Measurements from ENCODE around the gene ECT2.
"Not testable (repeated sequence)": the region's sequence is repeated elsewhere in the genome, so short reads cannot be mapped to it uniquely, and the experiment has no call there.

Gene ECT2, protein sequence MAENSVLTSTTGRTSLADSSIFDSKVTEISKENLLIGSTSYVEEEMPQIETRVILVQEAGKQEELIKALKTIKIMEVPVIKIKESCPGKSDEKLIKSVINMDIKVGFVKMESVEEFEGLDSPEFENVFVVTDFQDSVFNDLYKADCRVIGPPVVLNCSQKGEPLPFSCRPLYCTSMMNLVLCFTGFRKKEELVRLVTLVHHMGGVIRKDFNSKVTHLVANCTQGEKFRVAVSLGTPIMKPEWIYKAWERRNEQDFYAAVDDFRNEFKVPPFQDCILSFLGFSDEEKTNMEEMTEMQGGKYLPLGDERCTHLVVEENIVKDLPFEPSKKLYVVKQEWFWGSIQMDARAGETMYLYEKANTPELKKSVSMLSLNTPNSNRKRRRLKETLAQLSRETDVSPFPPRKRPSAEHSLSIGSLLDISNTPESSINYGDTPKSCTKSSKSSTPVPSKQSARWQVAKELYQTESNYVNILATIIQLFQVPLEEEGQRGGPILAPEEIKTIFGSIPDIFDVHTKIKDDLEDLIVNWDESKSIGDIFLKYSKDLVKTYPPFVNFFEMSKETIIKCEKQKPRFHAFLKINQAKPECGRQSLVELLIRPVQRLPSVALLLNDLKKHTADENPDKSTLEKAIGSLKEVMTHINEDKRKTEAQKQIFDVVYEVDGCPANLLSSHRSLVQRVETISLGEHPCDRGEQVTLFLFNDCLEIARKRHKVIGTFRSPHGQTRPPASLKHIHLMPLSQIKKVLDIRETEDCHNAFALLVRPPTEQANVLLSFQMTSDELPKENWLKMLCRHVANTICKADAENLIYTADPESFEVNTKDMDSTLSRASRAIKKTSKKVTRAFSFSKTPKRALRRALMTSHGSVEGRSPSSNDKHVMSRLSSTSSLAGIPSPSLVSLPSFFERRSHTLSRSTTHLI

DNA sequence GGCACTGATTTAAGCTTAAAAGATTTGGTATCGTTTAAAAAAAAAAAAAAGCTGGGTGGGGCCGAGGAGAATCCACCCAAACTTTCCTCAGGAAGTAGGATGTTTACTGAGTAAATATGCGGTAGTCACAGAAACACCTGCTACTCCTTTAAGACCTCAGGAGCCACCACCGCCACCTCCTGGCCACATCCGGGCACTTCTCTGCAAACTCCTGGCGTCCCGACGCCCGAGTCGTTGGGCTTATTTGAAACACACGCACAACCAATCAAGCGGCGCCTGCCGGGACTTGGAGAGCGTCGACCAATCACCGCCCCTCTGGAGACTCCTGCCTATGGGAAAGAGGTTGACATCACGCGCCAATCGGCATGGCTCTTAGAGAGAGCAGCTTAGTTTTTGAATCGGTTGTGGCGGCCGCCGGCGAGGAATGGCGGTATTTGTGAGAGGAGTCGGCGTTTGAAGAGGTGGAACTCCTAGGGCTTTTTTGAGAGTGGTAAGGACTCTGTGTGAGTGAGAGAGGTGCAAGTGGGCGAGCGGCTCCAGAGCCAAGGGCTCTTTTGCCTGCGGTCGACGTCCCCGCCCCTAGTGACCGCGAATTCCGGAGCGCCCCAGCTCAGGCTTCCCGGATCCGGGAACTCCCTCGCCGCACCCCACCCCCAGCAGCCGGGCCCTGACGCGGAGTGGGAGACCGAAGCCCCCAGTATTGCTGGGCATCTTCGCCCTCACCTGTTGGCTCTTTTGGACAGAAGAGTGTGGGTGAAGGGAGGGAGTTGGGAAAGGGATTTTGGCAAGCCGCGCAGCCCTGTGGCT, at the start of gene ECT2:
Gene ECT2, plus strand, starts transcription at position 359 of the 807 bp plus-strand sequence. CDS start 3,805 bp downstream, outside the sequence.
- peak; percentile 94 to 97 (median 96) for DNase-seq (ENCODE audit: low read depth in 2 of 3, low spot score in 1 of 3)

DNA sequence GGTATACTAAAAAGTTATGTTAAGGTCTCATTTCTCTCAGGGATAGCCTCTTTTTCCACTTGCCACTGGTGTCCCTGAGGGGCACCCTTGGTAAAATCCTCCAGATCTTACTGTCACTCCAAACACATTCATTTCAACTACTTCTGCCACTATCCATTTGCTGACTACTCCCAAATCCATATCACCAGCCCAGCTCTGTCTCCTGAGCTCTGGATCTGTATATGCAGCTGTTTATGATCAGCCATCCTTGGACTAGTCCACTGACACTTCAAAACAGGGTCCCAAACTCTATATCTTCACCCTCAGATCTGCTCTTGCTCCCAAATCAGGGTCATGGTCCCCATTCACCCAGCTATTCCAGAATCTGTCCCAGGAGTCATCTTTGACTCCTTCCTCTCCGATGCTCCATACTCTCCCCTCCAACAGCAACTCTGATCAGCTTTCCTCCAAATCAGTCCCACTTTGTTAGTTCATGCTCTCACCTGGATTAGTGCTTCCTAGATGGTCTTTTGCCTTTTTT, 49.5 kb upstream of the ECT2 start:
- no peak for DNase-seq (ENCODE audit: low read depth in 2 of 3, low spot score in 1 of 3)

DNA sequence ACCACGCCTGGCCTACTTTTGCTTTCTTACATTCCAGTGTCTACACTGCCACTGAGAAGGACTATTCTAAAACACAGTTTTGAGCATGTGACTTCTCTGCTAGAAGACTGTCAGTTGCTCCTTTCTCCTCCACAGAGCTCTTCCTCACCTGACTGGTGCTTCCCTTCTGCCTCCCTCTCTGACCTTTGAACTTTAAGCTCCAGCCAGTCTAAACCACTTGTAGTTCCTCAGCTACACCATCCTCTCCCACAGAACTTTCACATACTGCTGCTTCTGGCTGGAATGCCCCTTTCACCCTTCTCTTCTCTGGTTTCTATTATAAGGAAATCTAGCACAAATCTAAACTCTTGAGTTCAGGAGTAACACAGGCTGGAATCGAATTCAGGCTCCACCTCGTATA, 48.8 kb upstream of the ECT2 start:
- DNase-seq (ENCODE audit: low read depth in 2 of 3, low spot score in 1 of 3), result no peak

DNA sequence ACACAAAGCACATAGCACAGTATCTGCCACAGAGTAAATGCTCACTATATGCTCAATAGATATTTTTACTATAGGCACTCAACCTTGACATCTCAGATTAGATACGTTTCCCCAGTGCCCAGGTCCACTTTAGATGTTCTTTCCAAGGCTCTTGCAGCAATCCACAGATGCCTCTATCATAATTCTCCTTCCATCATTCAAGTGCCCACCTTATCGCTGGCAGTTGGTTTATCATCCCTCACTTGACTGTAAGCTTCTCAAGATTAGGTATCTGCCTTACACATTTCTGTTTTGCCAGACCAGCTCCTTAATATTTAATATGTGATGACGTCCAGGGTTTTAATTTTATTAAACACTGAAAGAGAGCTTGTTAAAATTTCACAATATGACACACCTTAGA, 48.3 kb upstream of the ECT2 start:
- DNase-seq (ENCODE audit: low read depth in 2 of 3, low spot score in 1 of 3), result no peak

DNA sequence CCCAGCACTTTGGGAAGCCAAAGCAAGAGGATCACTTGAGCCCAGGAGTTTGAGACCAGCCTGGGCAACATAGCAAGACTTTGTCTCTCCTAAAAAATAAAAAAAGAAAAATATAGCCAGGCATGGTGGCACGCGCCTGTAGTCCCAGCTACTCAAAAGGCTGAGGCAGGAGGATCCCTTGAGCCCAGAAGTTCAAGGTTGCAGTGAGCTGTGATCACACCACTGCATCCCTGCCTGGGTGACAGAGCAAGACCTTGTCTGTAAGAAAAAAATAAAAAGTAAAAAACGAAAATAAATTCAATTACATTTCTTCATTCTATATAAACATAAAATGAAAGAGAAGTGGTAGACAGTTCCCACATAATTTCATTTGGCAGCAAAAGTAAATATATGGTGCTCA, 47.8 kb upstream of the ECT2 start:
- DNase-seq (ENCODE audit: low read depth in 2 of 3, low spot score in 1 of 3), result not testable (repeated sequence)

DNA sequence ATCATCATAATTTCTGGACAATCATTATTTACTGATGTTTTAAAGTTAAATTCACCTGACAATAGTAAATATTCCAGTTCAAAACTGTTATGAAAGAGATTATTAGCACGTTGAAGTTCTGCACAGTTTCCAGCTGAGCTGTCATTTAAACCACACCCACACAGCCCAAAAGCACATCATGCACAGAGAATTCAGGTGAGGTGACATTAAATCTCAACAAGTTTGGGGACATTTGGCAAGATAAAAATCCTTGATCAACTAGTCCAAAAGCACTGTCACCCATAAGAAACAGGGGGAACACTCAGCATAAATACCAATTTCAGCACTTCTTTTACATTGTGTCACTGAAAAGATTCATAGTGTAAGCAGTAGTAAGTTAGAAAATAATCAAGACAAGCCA, 46.5 kb upstream of the ECT2 start:
- no peak for DNase-seq (ENCODE audit: low read depth in 2 of 3, low spot score in 1 of 3)

DNA sequence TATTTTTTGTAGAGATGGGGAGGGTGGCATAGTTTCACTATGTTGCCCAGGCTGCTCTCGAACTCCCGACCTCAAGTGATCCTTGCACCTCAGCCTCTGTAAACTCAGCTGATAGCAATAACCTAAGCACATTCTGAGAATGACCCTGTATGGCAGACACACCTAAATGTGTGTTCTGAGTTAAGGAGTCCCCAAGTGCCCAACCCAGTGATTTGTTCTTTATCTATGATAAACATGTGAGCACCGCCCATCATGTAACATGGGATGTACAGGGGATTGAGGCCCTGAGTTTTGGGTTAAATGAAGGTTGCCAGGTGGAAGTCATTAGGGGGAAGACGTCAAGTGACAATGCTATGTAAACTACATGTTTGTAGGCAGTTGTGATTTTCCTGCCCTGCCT, 45.4 kb upstream of the ECT2 start:
- DNase-seq (ENCODE audit: low read depth in 2 of 3, low spot score in 1 of 3), result no peak

DNA sequence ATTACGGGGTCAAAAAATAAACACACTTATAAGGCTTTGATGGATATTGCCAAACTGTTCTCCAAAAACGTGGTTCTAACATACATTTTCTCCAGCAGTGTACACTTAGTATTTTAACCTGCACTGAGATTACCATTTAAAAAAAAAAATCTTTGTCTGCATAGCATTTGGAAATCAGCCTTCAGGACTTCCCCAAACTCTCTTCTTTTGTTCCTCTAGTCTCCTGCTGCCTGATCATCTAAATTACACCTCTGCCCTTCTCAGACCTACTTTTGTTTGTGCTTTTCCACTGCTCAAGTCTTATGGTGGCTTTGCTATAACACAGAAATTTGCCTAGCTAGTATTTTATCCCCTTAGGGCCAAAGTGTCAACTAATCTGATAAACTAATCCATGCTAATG, 43.5 kb upstream of the ECT2 start:
- no peak for DNase-seq (ENCODE audit: low read depth in 2 of 3, low spot score in 1 of 3)

DNA sequence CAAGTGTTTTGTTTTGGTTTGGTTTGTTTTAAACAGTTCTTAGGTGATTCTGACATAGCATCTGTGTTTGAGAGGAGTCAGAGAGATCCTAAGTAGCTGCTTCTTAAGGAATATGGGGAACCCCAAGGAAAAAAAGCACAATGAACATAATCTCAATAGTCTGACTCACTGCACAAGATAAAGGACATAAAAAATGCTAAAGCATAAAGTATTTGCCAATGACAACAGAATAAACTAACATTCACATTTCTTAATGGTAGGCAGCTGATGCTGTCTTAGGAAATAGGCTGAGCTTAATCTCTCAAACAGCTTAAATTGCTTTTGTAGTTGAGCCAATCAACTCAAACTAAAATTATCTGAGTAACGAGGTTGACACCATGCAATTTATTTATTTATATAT, 42.6 kb upstream of the ECT2 start:
- DNase-seq (ENCODE audit: low read depth in 2 of 3, low spot score in 1 of 3), result no peak

DNA sequence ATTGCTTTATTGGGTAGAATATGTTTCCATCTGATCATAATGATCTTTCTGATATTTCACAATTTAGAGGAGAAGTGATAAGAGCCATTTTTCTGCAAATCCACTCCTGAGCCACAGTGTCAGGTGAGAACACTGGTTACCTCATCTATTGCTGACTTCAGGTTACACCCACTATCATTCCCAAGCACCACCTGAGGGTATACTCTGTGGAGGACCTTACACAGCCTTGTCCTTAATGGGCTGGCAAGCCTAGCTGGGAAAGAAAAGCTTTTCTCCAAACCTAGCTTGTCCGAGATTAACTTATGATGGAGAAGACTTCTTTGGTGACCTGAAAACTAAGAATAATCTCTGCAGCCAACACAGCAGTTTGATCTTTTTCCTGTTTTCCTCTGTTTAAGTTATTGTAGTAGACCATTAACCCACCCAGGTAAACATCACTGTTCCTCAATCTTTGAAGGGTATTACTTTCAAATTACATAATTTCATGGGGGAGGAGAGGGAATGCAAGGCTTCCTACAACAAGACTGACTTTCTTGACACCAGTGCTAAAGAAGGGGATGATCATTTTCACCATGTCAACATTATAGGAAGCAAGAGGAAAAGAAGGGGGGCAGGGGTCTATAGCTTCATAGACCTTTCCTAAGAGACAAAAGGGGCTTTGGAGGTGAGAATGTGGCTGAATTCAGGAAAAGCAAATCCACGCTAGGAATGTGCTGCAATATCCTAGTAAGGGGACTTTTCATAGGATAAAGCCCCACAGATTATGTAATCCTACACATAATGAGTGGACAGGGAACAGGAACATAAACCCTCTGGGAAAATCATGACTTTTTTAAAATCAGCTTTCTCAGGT, 41.4 kb upstream of the ECT2 start:
- DNase-seq (ENCODE audit: low read depth in 2 of 3, low spot score in 1 of 3), result no peak

DNA sequence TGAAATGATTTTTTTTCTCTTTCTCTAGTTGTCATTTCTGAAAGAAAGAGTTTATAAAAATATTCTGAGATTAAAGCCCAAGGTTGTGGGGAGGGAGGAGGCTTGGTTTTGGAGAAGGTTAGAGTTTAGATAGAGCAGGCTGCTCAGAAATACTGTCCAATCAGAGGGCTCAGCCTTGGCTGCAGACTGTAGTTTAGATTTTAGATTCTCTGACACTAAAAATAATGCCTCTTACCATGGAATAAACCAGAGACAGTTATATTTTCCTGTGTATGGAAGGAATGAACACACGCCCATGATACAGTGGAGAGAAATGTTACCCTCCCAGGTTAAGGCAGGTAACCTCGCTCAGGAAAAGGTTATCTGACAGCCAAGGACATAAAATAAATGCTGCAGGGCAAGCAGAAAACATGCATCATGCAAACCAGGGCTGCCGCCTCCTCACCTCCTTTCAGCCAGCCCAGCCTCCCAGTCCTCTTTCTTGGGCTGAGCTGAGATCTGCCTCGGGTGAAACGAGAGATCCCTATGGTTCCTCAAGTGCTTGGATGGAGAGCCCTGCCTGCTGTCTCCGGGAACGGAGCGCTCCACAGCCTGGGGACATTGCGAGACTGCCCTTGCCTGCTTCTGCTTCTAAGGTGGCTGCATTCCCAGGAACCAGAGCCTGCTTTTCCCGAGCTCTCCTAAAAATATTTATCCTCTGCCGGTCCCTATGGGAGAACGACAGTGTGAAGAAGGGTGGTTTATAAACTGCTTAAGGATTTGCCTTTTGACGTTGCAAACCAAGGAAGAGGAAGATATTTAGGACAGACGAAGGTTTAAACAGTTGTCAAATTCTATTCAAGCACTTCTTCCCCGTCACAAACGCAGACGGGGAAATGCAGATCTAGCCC, 40.5 kb upstream of the ECT2 start:
- DNase-seq (ENCODE audit: low read depth in 2 of 3, low spot score in 1 of 3), result no peak

DNA sequence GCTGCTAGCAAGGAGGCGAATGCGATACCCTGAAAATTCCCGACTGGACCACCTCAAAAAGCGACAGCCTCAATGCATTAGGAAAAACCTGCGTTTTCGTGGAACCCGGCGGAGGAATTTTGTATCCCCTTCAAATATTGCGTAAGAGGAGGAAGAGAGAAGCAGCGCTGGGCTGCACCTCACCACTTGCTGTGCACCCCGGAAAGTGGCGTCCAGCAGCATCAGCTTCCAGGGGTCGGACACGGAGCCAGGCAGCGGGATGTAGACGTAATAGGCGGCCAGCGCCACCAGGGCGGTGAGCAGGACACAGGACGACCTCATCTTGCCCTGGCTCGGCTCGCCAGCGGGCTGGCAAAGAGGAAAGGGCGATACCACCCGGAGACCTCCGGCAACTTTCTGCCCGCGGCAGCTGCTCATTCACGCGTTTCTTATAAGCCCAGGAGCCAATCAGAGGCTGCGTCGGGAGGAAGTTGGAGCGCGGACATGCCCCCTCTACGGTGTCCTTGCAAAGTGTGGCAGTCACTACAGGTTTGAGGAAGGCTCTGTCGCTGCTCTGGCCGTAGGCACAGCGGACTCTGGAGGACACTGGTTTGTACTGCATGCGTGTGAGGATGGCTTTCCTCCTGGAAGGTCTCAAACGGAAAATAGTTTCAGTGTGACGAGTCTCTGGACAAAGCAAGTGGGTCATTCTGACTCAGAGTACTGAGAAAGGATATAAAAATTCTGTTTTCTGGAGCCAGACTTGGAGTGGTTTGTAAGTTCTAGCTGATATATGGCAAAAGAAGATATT, 39.7 kb upstream of the ECT2 start, which contains the start of gene NCEH1:
Gene NCEH1, minus strand, starts transcription at position 404 of the 790 bp plus-strand sequence. Its CDS starts 83 bp downstream, at position 321.
- peak; percentile 60 to 73 (median 71) for DNase-seq (ENCODE audit: low read depth in 2 of 3, low spot score in 1 of 3)

DNA sequence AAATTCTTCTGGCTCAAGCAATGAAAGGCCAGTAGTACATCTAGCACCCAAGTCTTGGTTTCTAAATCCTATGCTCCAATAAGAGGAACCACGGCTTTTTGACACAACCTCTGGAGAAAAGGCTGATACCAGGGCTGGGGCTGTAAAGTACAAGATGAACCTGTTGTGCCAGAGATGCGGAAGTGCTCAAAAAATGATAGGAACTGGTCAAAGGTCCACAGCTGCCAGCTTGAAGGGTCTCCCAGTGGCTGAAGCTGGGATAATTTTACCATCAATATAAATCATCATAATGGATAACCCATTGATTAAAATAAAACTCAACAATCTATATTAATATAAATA, 39.1 kb upstream of the ECT2 start:
- DNase-seq (ENCODE audit: low read depth in 2 of 3, low spot score in 1 of 3), result no peak

DNA sequence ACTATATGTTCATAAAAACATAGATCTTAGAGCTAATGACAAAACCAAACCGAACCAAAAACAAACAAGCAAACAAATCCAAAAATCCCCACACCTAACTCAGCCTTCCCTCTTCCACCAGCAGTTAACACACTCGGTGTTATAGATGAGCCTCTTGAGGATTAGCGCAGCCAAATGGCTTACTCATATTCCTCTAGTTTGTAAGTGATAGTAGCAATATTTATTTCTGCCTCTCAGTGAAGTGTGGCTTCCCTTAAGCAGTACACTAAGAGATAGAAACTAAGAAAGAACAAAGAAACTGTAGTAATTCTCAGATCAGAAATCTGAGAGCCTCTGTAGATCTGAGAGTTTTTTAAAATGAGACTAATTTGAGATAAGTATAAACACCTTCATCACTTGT, 37.2 kb upstream of the ECT2 start:
- no peak for DNase-seq (ENCODE audit: low read depth in 2 of 3, low spot score in 1 of 3)

DNA sequence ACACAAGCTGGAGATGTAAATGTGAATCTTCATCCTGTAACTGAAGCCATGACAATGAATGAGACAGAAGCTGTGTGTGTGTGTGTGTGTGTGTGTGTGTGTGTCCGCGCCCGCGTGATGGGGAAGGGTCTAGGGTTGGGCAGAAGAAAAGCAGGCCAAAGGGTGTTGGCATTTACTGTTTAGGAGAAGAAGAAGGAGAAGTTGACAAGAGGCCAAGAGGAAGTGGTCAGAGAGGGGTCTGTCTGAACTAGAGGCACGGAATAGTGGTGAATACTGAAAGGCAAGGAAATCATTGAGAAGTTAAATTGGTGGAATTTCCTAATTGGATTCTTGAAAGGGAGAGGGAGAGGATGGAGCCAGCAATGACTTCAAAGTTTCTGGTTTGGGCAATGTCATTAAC, 34.0 kb upstream of the ECT2 start:
- no peak for DNase-seq (ENCODE audit: low read depth in 2 of 3, low spot score in 1 of 3)

DNA sequence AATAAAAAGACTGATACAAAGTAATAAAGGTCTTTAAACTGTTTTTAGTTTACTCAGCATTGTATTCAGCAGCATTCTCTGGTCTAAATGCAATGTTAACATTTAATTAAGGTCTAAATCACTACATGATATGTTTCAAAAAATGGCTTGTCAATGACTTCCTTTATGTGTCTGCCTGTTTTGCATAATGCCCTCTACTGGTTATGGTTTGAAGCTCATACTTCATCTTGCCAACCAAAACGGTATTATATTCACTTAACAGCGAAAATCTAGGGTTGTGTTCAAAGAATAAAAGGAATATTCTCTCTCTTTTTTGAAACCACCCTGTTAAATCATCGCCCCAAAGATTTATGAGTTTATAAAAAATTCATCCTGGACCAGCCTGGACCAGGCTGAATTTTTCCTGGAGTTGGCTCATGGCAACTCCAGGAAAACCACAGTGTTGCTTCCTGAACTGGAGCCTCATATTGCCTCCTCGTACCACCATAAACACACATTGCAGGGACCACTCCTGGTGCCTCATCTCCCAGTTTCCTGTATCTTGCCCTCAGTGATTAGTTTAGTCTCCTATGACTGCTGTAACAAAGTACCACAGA, 32.9 kb upstream of the ECT2 start:
- no peak for DNase-seq (ENCODE audit: low read depth in 2 of 3, low spot score in 1 of 3)

DNA sequence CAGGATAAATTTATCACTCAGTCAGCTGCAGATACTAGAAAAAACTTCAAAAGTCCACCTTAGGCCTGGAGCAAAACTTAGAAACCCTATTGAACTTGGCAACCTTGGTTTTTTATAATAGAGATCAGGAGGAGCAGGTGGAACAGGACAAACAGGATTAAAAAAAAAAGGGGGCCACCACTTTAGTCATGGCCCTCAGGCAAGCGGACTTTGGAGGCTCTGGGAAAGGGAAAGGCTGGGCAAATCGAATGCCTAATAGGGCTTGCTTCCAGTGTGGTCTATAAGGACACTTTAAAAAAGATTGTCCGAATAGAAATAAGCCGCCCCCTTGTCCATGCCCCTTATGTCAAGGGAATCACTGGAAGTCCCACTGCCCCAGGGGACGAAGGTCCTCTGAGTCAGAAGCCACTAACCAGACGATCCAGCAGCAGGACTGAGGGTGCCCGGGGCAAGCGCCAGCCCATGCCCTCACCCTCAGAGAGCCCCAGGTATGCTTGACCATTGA, 27.9 kb upstream of the ECT2 start:
- not testable (repeated sequence) for DNase-seq (ENCODE audit: low read depth in 2 of 3, low spot score in 1 of 3)

DNA sequence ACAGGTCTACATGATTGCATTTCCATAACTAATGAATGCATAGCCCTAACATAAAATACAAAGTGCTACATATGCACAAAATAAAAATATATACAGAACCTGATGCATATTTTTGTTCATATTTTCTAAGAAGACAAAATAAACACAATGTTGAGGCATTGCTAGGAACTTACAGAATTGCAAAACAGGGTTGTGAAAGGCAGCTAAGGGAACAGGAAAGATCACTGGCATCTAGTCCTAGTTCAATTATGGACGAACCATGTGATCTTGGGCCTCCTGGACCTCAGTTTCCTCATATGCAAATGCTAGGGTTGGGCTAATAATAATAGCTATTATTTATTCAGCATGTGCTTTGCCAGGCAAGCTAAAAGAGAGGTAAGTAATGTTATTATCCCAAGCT, 24.1 kb upstream of the ECT2 start:
- DNase-seq (ENCODE audit: low read depth in 2 of 3, low spot score in 1 of 3), result no peak
